IMR-90 (cell line): ENCODE results near the gene THYN1. TPM values are rescaled to one million over a fixed set of nuclear protein-coding genes. Genes with fewer than 3 reads are reported as not detected.

ENCODE experiments used
- ATAC-seq: fragments of 200-7000 bp; cut with Tn5 transposase; 2 replicates; pipeline ENCODE4 v1.9.1; 2020; ENCODE audit warnings: low read depth, mild to moderate bottlenecking, moderate library complexity
- BruUV-seq: library from RNA; stranded (reverse); fragments of 400-500 nt; replicated peaks from 2 replicates; lab custom pipeline; 2021; lab: Mats Ljungman, UMichigan
- CTCF ChIA-PET: fragments of 300-600 bp; formaldehyde crosslinking; extraction: SDS; loops from one replicate; lab custom pipeline; 2021; ENCODE audit warnings: antibody characterized with exemption; lab: Yijun Ruan, JAX
- POLR2A ChIA-PET: fragments of 300-600 bp; sonication (Branson Sonifier 250); formaldehyde crosslinking; loops from one replicate; lab custom pipeline; 2022; ENCODE audit warnings: antibody characterized with exemption; ENCODE audit not compliant: unreplicated experiment; lab: Charles Lee
- DNase-seq: peaks from one replicate; pipeline ENCODE4 v3.0.0; 2013
- H2AFZ ChIP-seq: replicated peaks from 2 replicates; pipeline ENCODE3; 2013; ENCODE audit warnings: low read length, mild to moderate bottlenecking; ENCODE audit not compliant: poor library complexity
- H2AK5ac ChIP-seq: 2 replicates; pipeline ENCODE4 v1.6.1; 2013; ENCODE audit warnings: low read depth, low read length, inconsistent platforms
- H2AK9ac ChIP-seq: replicated peaks from 2 replicates; pipeline ENCODE3; 2013; ENCODE audit warnings: mild to moderate bottlenecking, low read depth, low read length, moderate library complexity; ENCODE audit not compliant: poor library complexity
- H2BK120ac ChIP-seq: 2 replicates; pipeline ENCODE4 v1.6.1; 2013; ENCODE audit warnings: low read depth, low read length, inconsistent platforms
- H2BK15ac ChIP-seq: 3 replicates; pipeline ENCODE4 v1.6.1; 2013; ENCODE audit warnings: low read depth, low read length, inconsistent platforms
- H2BK20ac ChIP-seq: 2 replicates; pipeline ENCODE4 v1.6.1; 2013; ENCODE audit warnings: low read depth, mild to moderate bottlenecking, inconsistent platforms, low read length, moderate library complexity
- H2BK5ac ChIP-seq: 2 replicates; pipeline ENCODE4 v1.6.1; 2013; ENCODE audit warnings: mild to moderate bottlenecking, low read depth, low read length, inconsistent platforms; ENCODE audit not compliant: poor library complexity, severe bottlenecking
- H3K14ac ChIP-seq: replicated peaks from 2 replicates; pipeline ENCODE4 v1.6.1; 2013; ENCODE audit warnings: low read depth, low read length, inconsistent platforms
- H3K18ac ChIP-seq: 2 replicates; pipeline ENCODE4 v1.6.1; 2013; ENCODE audit warnings: low read depth, low read length, control low read depth
- H3K23ac ChIP-seq: 2 replicates; pipeline ENCODE4 v1.6.1; 2013; ENCODE audit warnings: low read depth, low read length, inconsistent platforms
- H3K27ac ChIP-seq: 2 replicates; pipeline ENCODE4 v1.5.1; 2013; ENCODE audit warnings: mild to moderate bottlenecking, control low read depth, low read length; ENCODE audit not compliant: insufficient read depth
- H3K27me3 ChIP-seq: 2 replicates; pipeline ENCODE4 v1.6.1; 2013; ENCODE audit warnings: low read length; ENCODE audit not compliant: control insufficient read depth, insufficient read depth
- H3K36me3 ChIP-seq: 2 replicates; pipeline ENCODE4 v1.6.1; 2013; ENCODE audit warnings: low read length, mixed read lengths; ENCODE audit not compliant: control insufficient read depth, insufficient read depth
- H3K4ac ChIP-seq: 2 replicates; pipeline ENCODE4 v1.6.1; 2013; ENCODE audit warnings: low read depth, low read length, inconsistent platforms
- H3K4me1 ChIP-seq: 2 replicates; pipeline ENCODE4 v1.6.1; 2013; ENCODE audit warnings: low read length, mixed read lengths; ENCODE audit not compliant: control insufficient read depth, insufficient read depth
- H3K4me2 ChIP-seq: 2 replicates; pipeline ENCODE4 v1.6.1; 2013; ENCODE audit warnings: low read depth, mild to moderate bottlenecking, control low read depth, low read length, moderate library complexity
- H3K4me3 ChIP-seq: 2 replicates; pipeline ENCODE4 v1.5.1; 2013; ENCODE audit warnings: low read depth, mild to moderate bottlenecking, control low read depth, low read length, moderate library complexity; ENCODE audit not compliant: insufficient read depth
- H3K56ac ChIP-seq: 2 replicates; pipeline ENCODE4 v1.6.1; 2013; ENCODE audit warnings: low read length, inconsistent platforms; ENCODE audit not compliant: insufficient read depth; ENCODE audit errors: extremely low read depth
- H3K79me1 ChIP-seq, 2 experiments: 2 replicates each; pipeline ENCODE4 v1.6.1; 2013; ENCODE audit warnings: low read length in 2 of 2, inconsistent platforms in 1 of 2, low read depth in 1 of 2
- H3K9ac ChIP-seq: 2 replicates; pipeline ENCODE4 v1.6.1; 2013; ENCODE audit warnings: low read depth, low read length, control low read depth
- H3K9me1 ChIP-seq: 2 replicates; pipeline ENCODE4 v1.6.1; 2013; ENCODE audit warnings: low read length, inconsistent platforms; ENCODE audit not compliant: insufficient read depth
- H3K9me3 ChIP-seq: 2 replicates; pipeline ENCODE4 v1.6.1; 2013; ENCODE audit warnings: low read length; ENCODE audit not compliant: control insufficient read depth, insufficient read depth
- H4K20me1 ChIP-seq: 2 replicates; pipeline ENCODE4 v1.6.1; 2013; ENCODE audit warnings: low read length, inconsistent platforms; ENCODE audit not compliant: insufficient read depth
- H4K5ac ChIP-seq: 2 replicates; pipeline ENCODE4 v1.6.1; 2013; ENCODE audit warnings: mild to moderate bottlenecking, low read depth, low read length, control low read depth
- H4K8ac ChIP-seq, 2 experiments: 2 replicates each; pipeline ENCODE4 v1.6.1; 2013; ENCODE audit warnings: low read depth in 2 of 2, low read length in 2 of 2, control low read depth in 1 of 2, inconsistent platforms in 1 of 2
- H4K91ac ChIP-seq: 2 replicates; pipeline ENCODE4 v1.6.1; 2013; ENCODE audit warnings: low read depth, low read length, inconsistent platforms; ENCODE audit not compliant: insufficient read depth
- MAZ ChIP-seq: IDR thresholded peaks from 2 replicates; pipeline ENCODE4 v1.6.1; 2012; ENCODE audit warnings: low read depth, mild to moderate bottlenecking, low read length, improper control_type of control experiment, moderate library complexity, borderline replicate concordance
- RAD21 ChIP-seq: IDR thresholded peaks from 2 replicates; pipeline ENCODE4 v1.6.1; 2012; ENCODE audit warnings: low read length, improper control_type of control experiment
- WGBS, 2 experiments: methylation state at CpG; one replicate each; pipeline versions ENCODE4 v1.1.5 to v1.1.7; 2013; ENCODE audit warnings: missing lambda C conversion rate in 2 of 2; ENCODE audit not compliant: insufficient read length in 1 of 2; ENCODE audit errors: extremely low coverage in 2 of 2; 5-methylcytosine and 5-hydroxymethylcytosine counted together
- dilution Hi-C: fragments of 300-500 bp; cut with HindIII; formaldehyde crosslinking; loops from one replicate; pipeline ENCODE4 v1.14.3; 2018; ENCODE audit warnings: low sequenced_read_pairs; ENCODE audit not compliant: unreplicated experiment
- in situ Hi-C: fragments of 300-500 bp; cut with MboI; formaldehyde crosslinking; loops from 3 replicates; pipeline ENCODE4 v1.14.3; 2019; ENCODE audit warnings: low sequenced_read_pairs, inconsistent platforms, mixed read lengths
- intact Hi-C: fragments of 100-400 bp; cut with micrococcal nuclease; formaldehyde crosslinking; loops from 2 replicates; pipeline ENCODE4 v1.10.0; 2022
- polyA plus RNA-seq, 3 experiments: library from polyadenylated mRNA; depleted of rRNA; stranded (reverse); fragments of >200 nt; gene quantifications; 2 replicates each; pipeline ENCODE4 v1.2.3, GENCODE V29; 2012; ENCODE audit warnings: low replicate concordance in 1 of 3
- total RNA-seq: library from RNA; depleted of rRNA; stranded (reverse); fragments of >200 nt; gene quantifications from 2 replicates; pipeline ENCODE4 v1.2.3, GENCODE V29; 2012

THYN1 gene
- total and polyA plus RNA-seq, 2 of the 4 experiments (the other 2 are of a cell fraction) = 43.1 to 72.1 TPM

DNA sequence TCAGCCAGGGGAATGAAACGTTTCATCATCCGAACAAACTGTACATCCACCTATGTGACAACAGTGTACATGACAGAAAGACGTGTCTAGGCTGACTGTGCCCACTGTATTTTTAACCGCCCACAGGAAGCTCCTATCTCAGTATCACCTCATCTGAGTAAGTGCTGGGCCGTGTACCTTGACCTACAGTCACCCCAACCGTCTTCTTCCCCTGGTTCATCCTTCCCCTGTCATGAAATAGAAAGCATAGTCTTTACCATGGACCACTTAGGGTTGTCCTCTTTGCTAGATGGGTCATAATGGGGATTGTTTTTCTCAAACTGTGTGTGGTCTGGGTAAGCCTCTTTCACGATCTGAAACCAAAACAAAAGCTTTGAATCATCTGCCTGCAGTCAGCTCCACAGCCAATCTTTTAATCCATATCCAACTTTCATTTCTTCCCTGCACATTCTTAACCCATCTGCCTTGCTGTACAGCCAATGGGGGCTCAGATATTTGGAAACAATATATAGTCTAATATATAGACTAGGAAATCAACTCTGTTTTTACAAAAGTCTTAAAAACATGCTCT is 4.2 kb downstream of the THYN1 start:
- no peak overlapping the region for H3K56ac ChIP-seq
- H2AK9ac ChIP-seq = peak overlapping the region; percentile 6
- H4K8ac ChIP-seq = no peak overlapping the region
- no peak overlapping the region for H3K4me2 ChIP-seq
- H3K18ac ChIP-seq = no peak overlapping the region
- no peak overlapping the region for H4K5ac ChIP-seq
- H3K79me1 ChIP-seq = peaks cover 6 to 17% of the 10 kb centered on the region in 2 experiments; a peak in 3 of 4 replicates
- DNase-seq (peak; percentile 53), ATAC-seq (no peak)
- intact Hi-C loops = no loop called here
- no peak overlapping the region for H3K4ac ChIP-seq
- ChIA-PET POLR2A (no interaction called here), CTCF (interaction anchor here (1.0 kb wide), 1 partner anchor 199 kb away, joined by 3 read pairs; no protein-coding TSS in a partner anchor)
- no peak overlapping the region for H3K23ac ChIP-seq
- H3K4me3 ChIP-seq = no peak overlapping the region
- WGBS, 2 experiments = 50% methylated on average over 2 of the region's 7 CpGs; no CpG with 5 or more reads in 1 of the 2 experiments
- H3K9me1 ChIP-seq = no peaks in the 10 kb centered on the region; the same call in 1 of the 2 replicates
- in situ Hi-C loops = no loop called here
- H3K27ac ChIP-seq = no peak overlapping the region
- no peak overlapping the region for H3K9ac ChIP-seq
- TF ChIP-seq MAZ = no peak
- TF ChIP-seq RAD21 = no peak
- no peaks in the 10 kb centered on the region for H3K27me3 ChIP-seq
- no peak overlapping the region for H3K14ac ChIP-seq
- no peaks in the 10 kb centered on the region for H4K20me1 ChIP-seq
- H2BK120ac ChIP-seq = no peak overlapping the region
- peaks cover 44% of the 10 kb centered on the region for H3K36me3 ChIP-seq
- H2AFZ ChIP-seq = no peak overlapping the region
- no peak overlapping the region for H2BK20ac ChIP-seq
- dilution Hi-C loops = no loop called here
- no peaks in the 10 kb centered on the region for H3K9me3 ChIP-seq
- no peak overlapping the region for H4K91ac ChIP-seq
- H2BK15ac ChIP-seq = no peak overlapping the region
- H2AK5ac ChIP-seq = no peak overlapping the region
- H3K4me1 ChIP-seq = no peaks in the 10 kb centered on the region; the same call in 1 of the 2 replicates
- no TSS peak for BruUV-seq
- H2BK5ac ChIP-seq = no peak overlapping the region
